Omental fat pad (tissue), 4 donors: ENCODE measurements around the gene SLC25A17. TPM values are rescaled to one million over a fixed set of nuclear protein-coding genes. Genes with fewer than 3 reads are reported as not detected.
"Not testable (repeated sequence)": the region's sequence is repeated elsewhere in the genome, so short reads cannot be mapped to it uniquely, and the experiment has no call there.

Experiments used
- ATAC-seq: fragments of 150-250 bp; one replicate; pipeline ENCODE4 v1.9.1; 2016; ENCODE audit warnings: mild to moderate bottlenecking, moderate library complexity; ENCODE audit not compliant: low FRiP score
- DNase-seq: peaks from one replicate; pipeline ENCODE4 v3.0.0-alpha.2; 2019; ENCODE audit warnings: low spot score
- total RNA-seq, 4 donors: library from RNA; depleted of rRNA; stranded (reverse); fragments of >200 nt; gene quantifications; one replicate each; pipeline ENCODE4 v1.1.0, GENCODE V29; 2016
- TF ChIP-seq, protein P1 (sequence below), 3 donors: fragments of 450-650 bp; IDR thresholded peaks; one replicate each; pipeline ENCODE4 v1.5.1; 2016 to 2017; ENCODE audit warnings: antibody characterized with exemption in 3 of 3, mild to moderate bottlenecking in 3 of 3, moderate library complexity in 2 of 3

Gene SLC25A17
- total RNA-seq, 4 donors from 2014 or later: 15.1 to 17.8 (median 16.3) TPM

DNA sequence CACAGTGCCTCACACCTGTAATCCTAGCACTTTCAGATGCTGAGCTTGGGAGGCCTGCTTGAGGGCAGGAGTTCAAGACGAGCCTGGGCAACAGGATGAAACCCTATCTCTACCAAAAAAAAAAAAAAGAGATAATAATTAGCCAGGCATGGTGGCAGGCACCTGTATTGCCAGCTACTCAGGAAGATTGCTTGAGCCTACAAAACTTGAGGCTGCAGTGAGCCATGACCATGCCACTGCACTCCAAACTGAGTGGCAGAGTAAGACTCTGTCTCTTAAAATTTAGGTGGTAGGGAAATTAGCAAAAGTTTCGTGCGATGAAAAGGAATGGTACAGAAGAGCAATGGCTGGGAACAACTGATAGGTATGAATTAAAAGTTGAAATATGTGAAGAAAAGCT lies 19.3 kb upstream of the SLC25A17 start:
- ATAC-seq (no peak), DNase-seq (no peak)
- TF ChIP-seq, protein P1, sequence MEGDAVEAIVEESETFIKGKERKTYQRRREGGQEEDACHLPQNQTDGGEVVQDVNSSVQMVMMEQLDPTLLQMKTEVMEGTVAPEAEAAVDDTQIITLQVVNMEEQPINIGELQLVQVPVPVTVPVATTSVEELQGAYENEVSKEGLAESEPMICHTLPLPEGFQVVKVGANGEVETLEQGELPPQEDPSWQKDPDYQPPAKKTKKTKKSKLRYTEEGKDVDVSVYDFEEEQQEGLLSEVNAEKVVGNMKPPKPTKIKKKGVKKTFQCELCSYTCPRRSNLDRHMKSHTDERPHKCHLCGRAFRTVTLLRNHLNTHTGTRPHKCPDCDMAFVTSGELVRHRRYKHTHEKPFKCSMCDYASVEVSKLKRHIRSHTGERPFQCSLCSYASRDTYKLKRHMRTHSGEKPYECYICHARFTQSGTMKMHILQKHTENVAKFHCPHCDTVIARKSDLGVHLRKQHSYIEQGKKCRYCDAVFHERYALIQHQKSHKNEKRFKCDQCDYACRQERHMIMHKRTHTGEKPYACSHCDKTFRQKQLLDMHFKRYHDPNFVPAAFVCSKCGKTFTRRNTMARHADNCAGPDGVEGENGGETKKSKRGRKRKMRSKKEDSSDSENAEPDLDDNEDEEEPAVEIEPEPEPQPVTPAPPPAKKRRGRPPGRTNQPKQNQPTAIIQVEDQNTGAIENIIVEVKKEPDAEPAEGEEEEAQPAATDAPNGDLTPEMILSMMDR (IDR thresholded peaks at IDR 0.05): no peak

DNA sequence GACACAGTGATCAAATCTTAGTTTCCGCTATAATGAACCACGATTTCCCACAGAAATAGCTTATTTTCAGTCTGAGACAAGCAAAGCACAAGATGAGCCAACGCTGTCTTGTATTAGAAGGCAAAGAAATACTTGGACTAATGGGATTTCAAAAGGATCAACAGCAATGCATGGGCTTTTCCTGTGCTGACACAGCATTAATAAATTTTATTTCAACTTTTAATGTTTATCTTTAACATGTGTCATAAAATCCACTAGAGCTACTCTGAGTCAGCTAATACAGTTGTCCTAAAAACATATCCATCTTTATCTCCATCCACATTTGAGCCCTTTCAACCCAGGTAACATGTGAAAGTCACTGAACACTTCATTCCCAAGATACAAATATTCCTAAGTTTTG lies 15.5 kb upstream of the SLC25A17 start:
- ATAC-seq: no peak
- no peak for DNase-seq
- TF ChIP-seq, protein P1 (IDR thresholded peaks at IDR 0.05): no peak

DNA sequence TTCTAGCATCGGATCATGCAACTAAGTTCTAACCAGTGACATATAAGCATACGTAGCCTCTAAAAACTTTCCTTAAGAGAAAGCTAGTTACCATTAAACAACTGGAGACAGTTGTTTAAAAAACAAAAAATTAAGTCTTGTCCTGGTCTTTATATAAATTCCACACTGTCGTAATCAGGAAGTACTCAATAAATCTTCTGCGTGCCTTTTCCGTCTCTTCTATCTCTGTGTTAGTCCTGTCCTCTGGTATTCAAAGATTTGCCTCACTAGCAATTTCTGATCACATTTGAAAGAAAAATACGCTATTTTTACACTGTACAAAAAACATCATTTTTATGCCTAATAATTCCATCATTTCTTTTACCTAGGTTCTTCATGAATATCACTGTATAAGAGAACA lies 10.0 kb upstream of the SLC25A17 start:
- TF ChIP-seq, protein P1 (IDR thresholded peaks at IDR 0.05): no peak
- DNase-seq: no peak
- no peak for ATAC-seq

DNA sequence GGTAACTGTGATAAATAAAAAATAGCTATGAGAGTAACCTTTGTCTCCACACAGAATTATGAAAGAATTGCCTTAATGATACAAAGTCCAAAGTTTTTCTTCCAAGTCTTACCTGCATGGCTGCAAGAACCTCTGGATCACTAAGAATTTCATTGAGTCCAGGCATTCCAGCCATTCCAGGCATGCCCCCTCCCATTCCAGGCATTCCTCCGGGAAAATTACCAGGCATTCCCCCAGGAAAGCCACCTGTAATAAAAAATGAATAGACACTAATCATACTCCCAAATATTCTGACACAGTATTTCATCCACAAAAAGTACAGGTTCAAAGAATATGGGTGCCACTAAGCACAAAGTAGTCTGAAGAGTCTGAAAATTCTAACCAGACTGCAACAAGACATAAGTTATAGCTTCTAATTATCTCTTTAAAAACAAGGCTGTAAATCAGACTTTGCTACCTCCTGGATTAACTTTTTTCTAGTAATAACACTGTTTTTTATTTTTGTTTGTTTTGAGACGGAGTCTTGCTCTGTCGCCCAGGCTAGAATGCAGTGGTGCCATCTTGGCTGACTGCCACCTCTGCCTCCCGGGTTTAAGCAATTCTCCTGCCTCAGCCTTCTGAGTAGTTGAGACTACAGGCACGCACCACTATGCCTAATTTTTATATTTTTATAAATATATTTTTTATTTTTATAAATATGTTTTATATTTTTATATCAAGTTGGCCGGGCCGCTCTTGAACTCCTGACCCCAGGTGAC lies 8.0 kb upstream of the SLC25A17 start:
- ATAC-seq (peak; percentile 66), DNase-seq (no peak)
- TF ChIP-seq, protein P1 (IDR thresholded peaks at IDR 0.05): no peak

DNA sequence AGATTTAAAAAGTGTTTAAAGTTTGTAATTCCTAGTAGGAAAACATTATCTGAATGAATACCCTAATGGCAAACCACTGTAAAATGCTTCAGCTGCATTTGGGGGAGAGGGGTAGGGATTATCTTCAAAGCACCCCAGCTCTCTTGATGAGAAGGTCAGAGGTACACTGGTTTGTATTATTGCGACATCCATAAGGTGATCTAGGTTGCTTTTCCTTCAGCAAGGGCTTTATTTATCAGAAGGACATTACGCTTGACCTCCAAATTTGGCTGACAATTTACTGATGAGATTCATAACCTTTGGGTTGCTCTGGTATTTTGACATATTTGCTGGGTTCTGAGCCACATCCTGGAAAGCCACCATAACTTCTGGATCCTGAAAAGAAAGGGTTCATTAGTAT lies 7.1 kb upstream of the SLC25A17 start:
- not testable (repeated sequence) for ATAC-seq, DNase-seq

DNA sequence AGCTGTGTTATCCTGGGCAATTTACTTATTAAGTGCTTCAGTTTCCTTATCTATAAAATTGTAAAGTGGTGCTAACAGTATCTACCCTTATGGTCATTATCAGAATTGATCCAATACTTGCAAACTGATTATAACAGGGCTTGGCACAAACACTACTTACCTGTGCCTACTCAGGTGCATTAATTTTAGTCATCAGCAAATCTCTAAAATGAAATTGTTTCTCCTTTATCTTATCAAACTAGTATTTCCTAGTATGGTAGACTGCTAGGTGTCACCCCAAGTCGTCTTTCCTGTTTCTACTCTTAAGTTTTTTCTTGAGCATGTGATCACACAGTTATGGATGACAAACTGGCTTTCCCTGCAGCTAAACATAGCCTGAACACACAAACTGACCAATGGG lies 4.3 kb upstream of the SLC25A17 start:
- ATAC-seq (no peak), DNase-seq (no peak)
- TF ChIP-seq, protein P1 (IDR thresholded peaks at IDR 0.05): no peak

DNA sequence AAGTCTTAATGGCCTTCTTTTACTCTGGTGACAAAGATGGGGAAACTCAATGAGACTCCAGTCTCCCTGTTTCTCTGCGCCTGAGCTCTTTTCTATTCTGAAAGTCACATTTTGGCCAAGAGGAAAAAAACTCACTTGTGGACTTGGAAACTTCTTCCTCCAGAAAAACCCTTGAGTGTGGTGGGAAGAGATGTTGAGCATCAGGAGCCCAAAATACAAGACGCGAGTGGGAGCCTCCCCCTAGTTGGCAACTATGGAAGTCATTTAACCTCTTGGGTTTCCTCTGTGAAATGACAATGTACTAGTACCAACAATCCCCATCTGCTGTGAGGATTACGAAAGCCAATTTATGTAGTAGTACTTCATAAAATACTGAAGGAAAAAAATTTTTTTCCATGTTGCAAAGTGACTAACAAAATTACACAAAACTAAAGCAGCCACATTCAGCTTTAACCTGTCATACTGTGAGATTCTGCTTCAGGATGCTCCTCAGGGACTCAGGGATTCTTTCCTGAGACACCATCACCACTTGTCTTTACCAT lies 524 bp upstream of the SLC25A17 start:
- ATAC-seq: peak; percentile 19
- DNase-seq: no peak
- TF ChIP-seq, protein P1 (IDR thresholded peaks at IDR 0.05): no peak
